HepG2 (cell line): Measurements from ENCODE around the gene RHOT1.

Experiments
- GABPB1 ChIP-seq: IDR thresholded peaks from 2 replicates; pipeline ENCODE4 v1.6.1; 2016; ENCODE audit warnings: mild to moderate bottlenecking, missing genetic modification reagents, moderate library complexity, missing compliant biosample characterization
- SP1 ChIP-seq, 2 experiments: fragments of 450-650 bp in 1 of 2; sonication (generic) in 1 of 2; formaldehyde crosslinking in 1 of 2; IDR thresholded peaks; 2 replicates each; pipeline versions ENCODE4 v1.4.0 to v1.6.1; 2016 to 2020; ENCODE audit warnings: missing genetic modification reagents in 1 of 2

- TF ChIP-seq SP1 (IDR thresholded peaks at IDR 0.05) (no peak), SP1 (CRISPR knock-in tag; IDR thresholded peaks at IDR 0.05) (no peak), GABPB1 (CRISPR knock-in tag) (no peak)
These were observed 97.2 kb downstream of the RHOT1 start for GRCh38 chr17:32239456-32239855.
